ENCODE results near the gene CAP1. TPM values are rescaled to one million over a fixed set of nuclear protein-coding genes. Genes with fewer than 3 reads are reported as not detected.

The CAP1 gene
- total RNA-seq, 4 donors from 2014 or later, result 102 to 154 (median 123) TPM

GRCh38 chr1:40045766-40046165 is 5.2 kb downstream of the CAP1 start:
- Histone ChIP-seq H3K27me3 (no peaks in the 10 kb centered on the region), H3K36me3 (no peaks in the 10 kb centered on the region), H3K4me3 (no peak overlapping the region), H3K27ac (no peak overlapping the region), H3K9me3 (no peaks in the 10 kb centered on the region), H3K4me1 (peaks cover 78% of the 10 kb centered on the region)
- TF ChIP-seq CTCF (IDR thresholded peaks at IDR 0.05) (no peak), EP300 (IDR thresholded peaks at IDR 0.05) (no peak), POLR2AphosphoS5 (IDR thresholded peaks at IDR 0.05) (no peak), POLR2A (IDR thresholded peaks at IDR 0.05) (no peak)
- no peak for DNase-seq (ENCODE audit: low spot score in 2 of 2)
- 91% methylated on average over 3 of the region's 3 CpGs for WGBS

- Histone ChIP-seq H3K27me3 (no peaks in the 10 kb centered on the region), H3K36me3 (no peaks in the 10 kb centered on the region), H3K27ac (no peak overlapping the region), H3K9me3 (no peaks in the 10 kb centered on the region), H3K4me3 (no peak overlapping the region), H3K4me1 (peaks cover 69% of the 10 kb centered on the region)
- DNase-seq (ENCODE audit: low spot score in 2 of 2), result no peak
- WGBS, result 39% methylated on average over 2 of the region's 2 CpGs
- no peak for TF ChIP-seq CTCF (IDR thresholded peaks at IDR 0.05)
- TF ChIP-seq POLR2A (IDR thresholded peaks at IDR 0.05), result no peak
- TF ChIP-seq POLR2AphosphoS5 (IDR thresholded peaks at IDR 0.05), result no peak
- TF ChIP-seq EP300 (IDR thresholded peaks at IDR 0.05), result no peak
These were observed 6.7 kb downstream of the CAP1 start for GRCh38 chr1:40047276-40047675.

GRCh38 chr1:40047769-40048168 is 7.2 kb downstream of the CAP1 start:
- no peaks in the 10 kb centered on the region for H3K9me3 ChIP-seq
- TF ChIP-seq POLR2A (IDR thresholded peaks at IDR 0.05) (no peak), EP300 (IDR thresholded peaks at IDR 0.05) (no peak), CTCF (IDR thresholded peaks at IDR 0.05) (no peak), POLR2AphosphoS5 (IDR thresholded peaks at IDR 0.05) (no peak)
- H3K27me3 ChIP-seq, result no peaks in the 10 kb centered on the region
- H3K36me3 ChIP-seq, result no peaks in the 10 kb centered on the region
- no peak overlapping the region for H3K27ac ChIP-seq
- 87% methylated on average over 5 of the region's 5 CpGs for WGBS
- DNase-seq (ENCODE audit: low spot score in 2 of 2), result no peak
- no peak overlapping the region for H3K4me3 ChIP-seq
- peaks cover 64% of the 10 kb centered on the region for H3K4me1 ChIP-seq

- DNase-seq (ENCODE audit: low spot score in 2 of 2), result no peak
- TF ChIP-seq POLR2AphosphoS5 (IDR thresholded peaks at IDR 0.05) (no peak), EP300 (IDR thresholded peaks at IDR 0.05) (no peak), CTCF (IDR thresholded peaks at IDR 0.05) (no peak), POLR2A (IDR thresholded peaks at IDR 0.05) (no peak)
- Histone ChIP-seq H3K4me3 (no peak overlapping the region), H3K27me3 (no peaks in the 10 kb centered on the region), H3K9me3 (no peaks in the 10 kb centered on the region), H3K36me3 (no peaks in the 10 kb centered on the region), H3K4me1 (peaks cover 44% of the 10 kb centered on the region), H3K27ac (no peak overlapping the region)
- WGBS, result 56% methylated on average over 2 of the region's 2 CpGs
These were observed 9.2 kb downstream of the CAP1 start for GRCh38 chr1:40049725-40050124.

- TF ChIP-seq POLR2A (IDR thresholded peaks at IDR 0.05) (no peak), EP300 (IDR thresholded peaks at IDR 0.05) (no peak), CTCF (IDR thresholded peaks at IDR 0.05) (no peak), POLR2AphosphoS5 (IDR thresholded peaks at IDR 0.05) (no peak)
- 82% methylated on average over 3 of the region's 3 CpGs for WGBS
- H3K4me3 ChIP-seq, result no peak overlapping the region
- no peak for DNase-seq (ENCODE audit: low spot score in 2 of 2)
- no peaks in the 10 kb centered on the region for H3K36me3 ChIP-seq
- no peaks in the 10 kb centered on the region for H3K9me3 ChIP-seq
- H3K27me3 ChIP-seq, result no peaks in the 10 kb centered on the region
- no peak overlapping the region for H3K27ac ChIP-seq
- H3K4me1 ChIP-seq, result peaks cover 37% of the 10 kb centered on the region
These were observed 10.3 kb downstream of the CAP1 start for GRCh38 chr1:40050863-40051262.
